H1 (cell line): ENCODE results near the gene STXBP2. TPM values are rescaled to one million over a fixed set of nuclear protein-coding genes. Genes with fewer than 3 reads are reported as not detected.
A peak's percentile ranks its signal among the peaks of the same experiment; 100 is the strongest.

ENCODE experiments used
- CTCF ChIA-PET: fragments of 300-600 bp; sonication (Branson Sonifier 250); formaldehyde crosslinking; loops from one replicate; lab custom pipeline; 2021; ENCODE audit not compliant: partially characterized antibody; lab: Charles Lee
- POLR2A ChIA-PET: fragments of 300-600 bp; sonication (Branson Sonifier 250); formaldehyde crosslinking; loops from one replicate; lab custom pipeline; 2021; ENCODE audit warnings: inconsistent platforms; ENCODE audit not compliant: partially characterized antibody; lab: Charles Lee
- DNase-seq, 2 experiments: peaks; one replicate each; pipeline versions ENCODE4 v3.0.0 to v3.0.0-alpha.2; 2010 to 2022; ENCODE audit warnings: low spot score in 2 of 2, low read depth in 1 of 2, mixed read lengths in 1 of 2
- FAIRE-seq: peaks from 2 replicates; lab custom pipeline; 2011; peaks lifted over from hg19 to GRCh38; lab: Jason Lieb, UNC
- H2AFZ ChIP-seq: 2 replicates; pipeline ENCODE4 v1.8.1; 2012; ENCODE audit warnings: low read length, inconsistent platforms
- H2AK5ac ChIP-seq: 2 replicates; pipeline ENCODE4 v1.6.1; 2013; ENCODE audit warnings: low read depth, low read length
- H2BK120ac ChIP-seq: replicated peaks from 2 replicates; pipeline ENCODE3; 2013; ENCODE audit warnings: low read depth, low read length, inconsistent platforms
- H2BK12ac ChIP-seq: 2 replicates; pipeline ENCODE4 v1.6.1; 2013; ENCODE audit warnings: low read depth, low read length
- H2BK15ac ChIP-seq: 2 replicates; pipeline ENCODE4 v1.6.1; 2013; ENCODE audit warnings: low read length
- H2BK20ac ChIP-seq: 2 replicates; pipeline ENCODE4 v1.6.1; 2013; ENCODE audit warnings: low read length
- H2BK5ac ChIP-seq: 2 replicates; pipeline ENCODE4 v1.6.1; 2013; ENCODE audit warnings: low read depth, low read length
- H3K14ac ChIP-seq: 2 replicates; pipeline ENCODE4 v1.6.1; 2013; ENCODE audit warnings: inconsistent platforms; ENCODE audit not compliant: insufficient read length
- H3K18ac ChIP-seq: 2 replicates; pipeline ENCODE4 v1.6.1; 2013; ENCODE audit warnings: low read length; ENCODE audit errors: extremely low read depth
- H3K23ac ChIP-seq: 2 replicates; pipeline ENCODE4 v1.6.1; 2013; ENCODE audit warnings: inconsistent platforms; ENCODE audit not compliant: insufficient read length
- H3K23me2 ChIP-seq: 2 replicates; pipeline ENCODE4 v1.6.1; 2013; ENCODE audit warnings: low read depth, low read length
- H3K27ac ChIP-seq: 2 replicates; pipeline ENCODE4 v1.6.1; 2011; ENCODE audit warnings: low read depth, low read length, inconsistent platforms
- H3K27me3 ChIP-seq, 4 experiments: replicated peaks in 1 of 4; 1 replicate in 1 of 4; 2 replicates in 3 of 4; pipeline versions ENCODE4 v1.6.1 to v1.8.1; 2011 to 2013; ENCODE audit warnings: low read length in 3 of 4, mild to moderate bottlenecking in 3 of 4, inconsistent platforms in 2 of 4, mixed read lengths in 2 of 4, moderate library complexity in 1 of 4; ENCODE audit not compliant: control insufficient read depth in 3 of 4, insufficient read depth in 3 of 4; ENCODE audit errors: extremely low read depth in 1 of 4
- H3K36me3 ChIP-seq, 4 experiments: 2 replicates each; pipeline versions ENCODE4 v1.6.1 to v1.8.1; 2011 to 2013; ENCODE audit warnings: mild to moderate bottlenecking in 4 of 4, low read length in 3 of 4, moderate library complexity in 2 of 4, control low read depth in 1 of 4, inconsistent platforms in 1 of 4; ENCODE audit not compliant: insufficient read depth in 4 of 4, control insufficient read depth in 2 of 4
- H3K4ac ChIP-seq: replicated peaks from 2 replicates; pipeline ENCODE3; 2013; ENCODE audit warnings: low read length, low read depth, mixed read lengths, inconsistent platforms; ENCODE audit not compliant: insufficient read length
- H3K4me1 ChIP-seq, 4 experiments: replicated peaks in 1 of 4; 1 replicate in 1 of 4; 2 replicates in 3 of 4; pipeline versions ENCODE4 v1.6.1 to v1.8.1; 2011 to 2013; ENCODE audit warnings: low read length in 3 of 4, inconsistent platforms in 2 of 4, mixed read lengths in 1 of 4; ENCODE audit not compliant: insufficient read depth in 4 of 4, control insufficient read depth in 3 of 4
- H3K4me2 ChIP-seq, 2 experiments: 2 replicates each; pipeline versions ENCODE4 v1.6.1 to v1.8.1; 2011 to 2013; ENCODE audit warnings: low read depth in 2 of 2, low read length in 2 of 2, control low read depth in 1 of 2, inconsistent platforms in 1 of 2, mild to moderate bottlenecking in 1 of 2; ENCODE audit not compliant: insufficient read depth in 1 of 2
- H3K4me3 ChIP-seq, 4 experiments: fragments of 200-600, 300-600 bp in 1 of 4; sonication (generic), shearing (Covaris generic), sonication (Bioruptor Twin) in 1 of 4; 2 replicates each; pipeline versions ENCODE4 v1.5.1 to v1.8.1; 2011 to 2016; ENCODE audit warnings: low read length in 4 of 4, low read depth in 3 of 4, control low read depth in 2 of 4, inconsistent platforms in 2 of 4, mild to moderate bottlenecking in 2 of 4, mixed read lengths in 1 of 4, moderate library complexity in 1 of 4; ENCODE audit not compliant: insufficient read depth in 2 of 4; ENCODE audit errors: extremely low read depth in 1 of 4
- H3K56ac ChIP-seq: replicated peaks from 2 replicates; pipeline ENCODE3; 2013; ENCODE audit warnings: low read depth, mild to moderate bottlenecking, mixed read lengths, low read length, inconsistent platforms; ENCODE audit not compliant: insufficient read length
- H3K79me1 ChIP-seq: 2 replicates; pipeline ENCODE4 v1.6.1; 2013; ENCODE audit warnings: low read depth, low read length, control low read depth
- H3K79me2 ChIP-seq, 2 experiments: 2 replicates each; pipeline versions ENCODE4 v1.6.1 to v1.8.1; 2012 to 2013; ENCODE audit warnings: low read length in 2 of 2, mild to moderate bottlenecking in 2 of 2, inconsistent platforms in 1 of 2; ENCODE audit not compliant: insufficient read depth in 2 of 2, control insufficient read depth in 1 of 2
- H3K9ac ChIP-seq, 4 experiments: replicated peaks in 1 of 4; 1 replicate in 1 of 4; 2 replicates in 3 of 4; pipeline versions ENCODE4 v1.6.1 to v1.8.1; 2011 to 2013; ENCODE audit warnings: low read depth in 3 of 4, low read length in 3 of 4, control low read depth in 2 of 4, mild to moderate bottlenecking in 2 of 4, moderate library complexity in 2 of 4, inconsistent platforms in 1 of 4; ENCODE audit errors: extremely low read depth in 1 of 4
- H3K9me3 ChIP-seq, 2 experiments: 2 replicates each; pipeline versions ENCODE4 v1.6.1 to v1.8.1; 2012 to 2013; ENCODE audit warnings: mild to moderate bottlenecking in 2 of 2, moderate library complexity in 2 of 2, control low read depth in 1 of 2, inconsistent platforms in 1 of 2, low read depth in 1 of 2, low read length in 1 of 2, mixed read lengths in 1 of 2; ENCODE audit not compliant: insufficient read depth in 2 of 2
- H4K20me1 ChIP-seq, 2 experiments: replicated peaks in 1 of 2; 2 replicates each; pipeline versions ENCODE3 to v1.8.1; 2011 to 2013; ENCODE audit warnings: inconsistent platforms in 2 of 2, low read length in 2 of 2, mild to moderate bottlenecking in 1 of 2; ENCODE audit not compliant: insufficient read depth in 2 of 2, control insufficient read depth in 1 of 2
- H4K5ac ChIP-seq: 2 replicates; pipeline ENCODE4 v1.6.1; 2013; ENCODE audit warnings: low read length, low read depth, mixed read lengths, inconsistent platforms; ENCODE audit not compliant: insufficient read length
- H4K8ac ChIP-seq: 2 replicates; pipeline ENCODE4 v1.8.0; 2013; ENCODE audit warnings: mild to moderate bottlenecking, moderate library complexity, low read length, inconsistent platforms; ENCODE audit not compliant: insufficient read depth; ENCODE audit errors: extremely low read depth
- H4K91ac ChIP-seq: replicated peaks from 2 replicates; pipeline ENCODE3; 2013; ENCODE audit warnings: low read length, mixed read lengths, inconsistent platforms; ENCODE audit not compliant: insufficient read length
- RAD21 ChIP-seq, 2 experiments: IDR thresholded peaks in 1 of 2; conservative IDR thresholded peaks in 1 of 2; 2 replicates each; pipeline ENCODE4 v1.6.1; 2011; ENCODE audit warnings: low read depth in 2 of 2, low read length in 2 of 2, improper control_type of control experiment in 1 of 2, inconsistent platforms in 1 of 2, mild to moderate bottlenecking in 1 of 2, moderate library complexity in 1 of 2
- SRF ChIP-seq: IDR thresholded peaks from 2 replicates; pipeline ENCODE4 v1.6.1; 2011; ENCODE audit warnings: mild to moderate bottlenecking, low read depth, low read length, moderate library complexity
- WGBS, 2 experiments: shearing (Covaris generic) in 1 of 2; methylation state at CpG; one replicate each; pipeline versions ENCODE4 v1.1.6 to v1.1.7; 2013 to 2015; ENCODE audit warnings: low lambda C conversion rate in 2 of 2, mixed read lengths in 2 of 2, inconsistent platforms in 1 of 2, low coverage in 1 of 2, missing lambda C conversion rate in 1 of 2; ENCODE audit not compliant: insufficient replicate concordance in 2 of 2, insufficient coverage in 1 of 2, insufficient read length in 1 of 2; ENCODE audit errors: extremely low coverage in 1 of 2, missing lambda C conversion rate in 1 of 2; 5-methylcytosine and 5-hydroxymethylcytosine counted together
- polyA plus RNA-seq, 7 experiments: library from polyadenylated mRNA; depleted of rRNA in 3 of 7; stranded (reverse) in 5 of 7; unstranded in 2 of 7; fragments of >200 nt in 5 of 7; fragments of 200-250 nt in 2 of 7; gene quantifications; 1 replicate in 5 of 7; 2 replicates in 1 of 7; 4 replicates in 1 of 7; pipeline versions ENCODE4 v1.2.1 to v1.2.3, GENCODE V29; 2011 to 2013; ENCODE audit warnings: missing spikeins in 2 of 7, mixed read lengths in 2 of 7
- total RNA-seq: library from RNA; stranded (reverse); fragmentation: NEBNext Ultra II Directional; extraction: Animal tissue kit (Norgen Biotek cat#: 25700); gene quantifications from 2 replicates; pipeline ENCODE4 v1.2.1, GENCODE V29; 2021
- TF ChIP-seq, protein P1 (sequence below), 3 experiments: IDR thresholded peaks; 1 replicate in 2 of 3; 2 replicates in 1 of 3; pipeline versions ENCODE4 v1.5.1 to v1.6.1; 2011; ENCODE audit warnings: low read length in 3 of 3, mild to moderate bottlenecking in 3 of 3, inconsistent platforms in 2 of 3, low read depth in 1 of 3, moderate library complexity in 1 of 3; ENCODE audit not compliant: insufficient read depth in 1 of 3; ENCODE audit errors: control extremely low read depth in 1 of 3

The STXBP2 gene
- total and polyA plus RNA-seq, 2 of the 8 experiments (the other 6 are each of a cell fraction or from before 2014, with no cell fraction given) = 52.9 to 53.8 TPM

GRCh38 chr19:7641290-7642276 is 4.7 kb downstream of the STXBP2 start:
- ChIA-PET POLR2A (interaction anchor here (0.6 to 2.3 kb wide), 9 partner anchors 9 to 187 kb away, joined by 3 to 11 read pairs (median 3); partner anchors contain the start of genes CAMSAP3, PET100, TRAPPC5 and XAB2), CTCF (interaction anchor here (0.6 to 2.1 kb wide), 27 partner anchors 9 to 216 kb away, joined by 3 to 11 read pairs (median 4); partner anchors contain the start of genes PET100, RETN, TRAPPC5 and XAB2)
- Histone ChIP-seq H2AFZ (no peak overlapping the region), H3K14ac (no peak overlapping the region), H3K56ac (no peak overlapping the region), H2BK5ac (no peak overlapping the region), H2BK15ac (no peak overlapping the region), H3K9me3 (no peaks in the 10 kb centered on the region; a peak in 1 of 4 replicates), H3K4me2 (no peak overlapping the region), H3K4me3 (no peak overlapping the region), H4K91ac (no peak overlapping the region), H2AK5ac (0 out of 2 replicates have a peak overlapping the region, but pooled peaks have one; percentile 24), H4K8ac (no peak overlapping the region), H3K18ac (no peak overlapping the region), H3K4ac (no peak overlapping the region), H3K27me3 (peaks cover 0 to 2% (median under 1%) of the 10 kb centered on the region in 4 experiments; a peak in 4 of 7 replicates), H3K9ac (no peak overlapping the region), H3K79me2 (peaks cover 0 to 3% of the 10 kb centered on the region in 2 experiments; a peak in 1 of 4 replicates), H3K79me1 (no peaks in the 10 kb centered on the region; the same call in 1 of the 2 replicates), H3K4me1 (peaks cover 0 to 9% (median under 1%) of the 10 kb centered on the region in 4 experiments; a peak in 3 of 7 replicates), H3K27ac (no peak overlapping the region), H2BK12ac (no peak overlapping the region), H2BK120ac (no peak overlapping the region), H3K23ac (no peak overlapping the region), H2BK20ac (no peak overlapping the region), H4K20me1 (peaks cover 0 to 18% of the 10 kb centered on the region in 2 experiments), H3K36me3 (peaks cover 0 to 6% (median 0%) of the 10 kb centered on the region in 4 experiments; a peak in 2 of 8 replicates), H3K23me2 (peaks cover 5% of the 10 kb centered on the region; the same call in 1 of the 2 replicates), H4K5ac (no peak overlapping the region)
- FAIRE-seq (no peak), DNase-seq (peak in 1 of 2 experiments; percentile 63)
- TF ChIP-seq, protein P1, sequence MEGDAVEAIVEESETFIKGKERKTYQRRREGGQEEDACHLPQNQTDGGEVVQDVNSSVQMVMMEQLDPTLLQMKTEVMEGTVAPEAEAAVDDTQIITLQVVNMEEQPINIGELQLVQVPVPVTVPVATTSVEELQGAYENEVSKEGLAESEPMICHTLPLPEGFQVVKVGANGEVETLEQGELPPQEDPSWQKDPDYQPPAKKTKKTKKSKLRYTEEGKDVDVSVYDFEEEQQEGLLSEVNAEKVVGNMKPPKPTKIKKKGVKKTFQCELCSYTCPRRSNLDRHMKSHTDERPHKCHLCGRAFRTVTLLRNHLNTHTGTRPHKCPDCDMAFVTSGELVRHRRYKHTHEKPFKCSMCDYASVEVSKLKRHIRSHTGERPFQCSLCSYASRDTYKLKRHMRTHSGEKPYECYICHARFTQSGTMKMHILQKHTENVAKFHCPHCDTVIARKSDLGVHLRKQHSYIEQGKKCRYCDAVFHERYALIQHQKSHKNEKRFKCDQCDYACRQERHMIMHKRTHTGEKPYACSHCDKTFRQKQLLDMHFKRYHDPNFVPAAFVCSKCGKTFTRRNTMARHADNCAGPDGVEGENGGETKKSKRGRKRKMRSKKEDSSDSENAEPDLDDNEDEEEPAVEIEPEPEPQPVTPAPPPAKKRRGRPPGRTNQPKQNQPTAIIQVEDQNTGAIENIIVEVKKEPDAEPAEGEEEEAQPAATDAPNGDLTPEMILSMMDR (IDR thresholded peaks at IDR 0.05; ENCODE audit: control extremely low read depth in 1 of 3, insufficient read depth in 1 of 3, low read depth in 1 of 3, low read length in 3 of 3) = peak; percentile 45 to 57 (median 51)
- no peak for TF ChIP-seq SRF
- peak; percentile 19 to 38; a peak in 3 of 4 replicates for TF ChIP-seq RAD21 (IDR thresholded peaks at IDR 0.05 in 1 of 2, conservative IDR thresholded peaks at IDR 0.05 in 1 of 2; ENCODE audit: low read depth in 2 of 2, low read length in 2 of 2)
- 88% methylated on average over 32 of the region's 43 CpGs; no CpG with 5 or more reads in 1 of the 2 experiments for WGBS, 2 experiments
